CD14-positive monocyte (primary cell): ENCODE results near the gene TRIM45. TPM values are rescaled to one million over a fixed set of nuclear protein-coding genes. Genes with fewer than 3 reads are reported as not detected.

ENCODE experiments used
- DNase-seq, 3 donors: peaks; one replicate each; pipeline ENCODE4 v3.0.0-alpha.2; 2011 to 2022
- H2AFZ ChIP-seq: 2 replicates; pipeline ENCODE4 v1.6.0; 2012; ENCODE audit warnings: mild to moderate bottlenecking, low read depth, low read length, inconsistent platforms; ENCODE audit not compliant: insufficient read depth, poor library complexity, severe bottlenecking
- H3K27ac ChIP-seq, 2 donors: 1 replicate in 1 of 2; 2 replicates in 1 of 2; pipeline ENCODE4 v1.5.1; 2012 to 2013; ENCODE audit warnings: low read length in 2 of 2, control low read depth in 1 of 2, inconsistent platforms in 1 of 2, low read depth in 1 of 2, mild to moderate bottlenecking in 1 of 2
- H3K27me3 ChIP-seq, 2 donors: one replicate each; pipeline versions ENCODE4 v1.6.0 to v1.6.1; 2011 to 2013; ENCODE audit warnings: low read length in 2 of 2; ENCODE audit not compliant: control insufficient read depth in 2 of 2, insufficient read depth in 2 of 2
- H3K36me3 ChIP-seq, 2 donors: replicated peaks in 1 of 2; 1 replicate in 1 of 2; 2 replicates in 1 of 2; pipeline versions ENCODE4 v1.5.1 to v1.6.1; 2012 to 2013; ENCODE audit warnings: low read length in 2 of 2, control low read depth in 1 of 2, inconsistent platforms in 1 of 2, mild to moderate bottlenecking in 1 of 2; ENCODE audit not compliant: insufficient read depth in 2 of 2, control insufficient read depth in 1 of 2
- H3K4me1 ChIP-seq, 2 donors: 1 replicate in 1 of 2; 2 replicates in 1 of 2; pipeline versions ENCODE4 v1.5.1 to v1.6.1; 2012 to 2013; ENCODE audit warnings: low read length in 2 of 2, control low read depth in 1 of 2, inconsistent platforms in 1 of 2, mild to moderate bottlenecking in 1 of 2, moderate library complexity in 1 of 2; ENCODE audit not compliant: insufficient read depth in 2 of 2, control insufficient read depth in 1 of 2
- H3K4me2 ChIP-seq: replicated peaks from 2 replicates; pipeline ENCODE3; 2012; ENCODE audit warnings: low read length, moderate library complexity, mild to moderate bottlenecking; ENCODE audit not compliant: poor library complexity, severe bottlenecking; ENCODE audit errors: extremely low read depth
- H3K4me3 ChIP-seq, 3 experiments: fragments of 200-600 bp in 1 of 3; sonication (generic) in 1 of 3; replicated peaks in 1 of 3; 1 replicate in 2 of 3; 2 replicates in 1 of 3; pipeline ENCODE4 v1.5.1; 2011 to 2013; ENCODE audit warnings: low read length in 3 of 3, mild to moderate bottlenecking in 3 of 3, control low read depth in 2 of 3, low read depth in 2 of 3, inconsistent platforms in 1 of 3, moderate library complexity in 1 of 3
- H3K79me2 ChIP-seq: 2 replicates; pipeline ENCODE4 v1.6.0; 2012; ENCODE audit warnings: mild to moderate bottlenecking, control low read depth, inconsistent platforms, low read length, moderate library complexity; ENCODE audit not compliant: insufficient read depth
- H3K9ac ChIP-seq: 2 replicates; pipeline ENCODE4 v1.6.0; 2017; ENCODE audit warnings: low read length, mild to moderate bottlenecking; ENCODE audit not compliant: insufficient read depth, poor library complexity, severe bottlenecking
- H3K9me3 ChIP-seq, 2 donors: replicated peaks in 1 of 2; 1 replicate in 1 of 2; 2 replicates in 1 of 2; pipeline versions ENCODE4 v1.5.1 to v1.6.1; 2012 to 2013; ENCODE audit warnings: low read length in 2 of 2, control low read depth in 1 of 2; ENCODE audit not compliant: control insufficient read depth in 1 of 2, insufficient read depth in 1 of 2
- H4K20me1 ChIP-seq: 2 replicates; pipeline ENCODE4 v1.6.0; 2012; ENCODE audit warnings: mild to moderate bottlenecking, low read length, control low read depth, moderate library complexity; ENCODE audit not compliant: insufficient read depth
- H3K27ac Mint-ChIP-seq, 7 donors: one replicate each; pipeline ENCODE4 v1.8.0; 2020; ENCODE audit warnings: mild to moderate bottlenecking in 7 of 7, mixed read lengths in 7 of 7, moderate library complexity in 6 of 7, inconsistent platforms in 2 of 7
- H3K27me3 Mint-ChIP-seq, 3 donors: one replicate each; pipeline ENCODE4 v1.8.0; 2021 to 2022; ENCODE audit warnings: low read depth in 3 of 3, mild to moderate bottlenecking in 3 of 3, mixed read lengths in 3 of 3, moderate library complexity in 3 of 3, inconsistent platforms in 1 of 3
- H3K36me3 Mint-ChIP-seq, 2 donors: one replicate each; pipeline ENCODE4 v1.8.0; 2020; ENCODE audit warnings: mixed read lengths in 2 of 2, inconsistent platforms in 1 of 2, mild to moderate bottlenecking in 1 of 2
- H3K4me1 Mint-ChIP-seq: one replicate; pipeline ENCODE4 v1.8.0; 2020; ENCODE audit warnings: mild to moderate bottlenecking, mixed read lengths
- H3K4me3 Mint-ChIP-seq, 2 donors: one replicate each; pipeline ENCODE4 v1.8.0; 2020; ENCODE audit warnings: mild to moderate bottlenecking in 2 of 2, mixed read lengths in 2 of 2, moderate library complexity in 1 of 2
- H3K9me3 Mint-ChIP-seq, 7 donors: one replicate each; pipeline ENCODE4 v1.8.0; 2020 to 2022; ENCODE audit warnings: mixed read lengths in 7 of 7, mild to moderate bottlenecking in 6 of 7, moderate library complexity in 6 of 7, inconsistent platforms in 2 of 7
- CTCF ChIP-seq: fragments of 200-600 bp; IDR thresholded peaks from one replicate; pipeline ENCODE4 v1.8.0; 2022; ENCODE audit warnings: antibody characterized with exemption, mild to moderate bottlenecking
- WGBS: methylation state at CpG from one replicate; pipeline ENCODE4 v1.1.5; 2013; ENCODE audit warnings: missing lambda C conversion rate; ENCODE audit not compliant: insufficient coverage; 5-methylcytosine and 5-hydroxymethylcytosine counted together
- intact Hi-C, 2 donors: fragments of 100-400 bp; cut with micrococcal nuclease; formaldehyde crosslinking; loops; one replicate each; pipeline versions ENCODE4 v1.15.0 to v1.15.1; 2023
- polyA plus RNA-seq, 3 donors: library from polyadenylated mRNA; depleted of rRNA in 1 of 3; unstranded in 2 of 3; stranded (reverse) in 1 of 3; fragments of 300-500 nt in 2 of 3; fragments of >200 nt in 1 of 3; fragmentation: Illumina TruSeq in 2 of 3; gene quantifications; 1 replicate in 2 of 3; 2 replicates in 1 of 3; pipeline ENCODE4 v1.2.3, GENCODE V29; 2012 to 2021

TRIM45 gene
- polyA plus RNA-seq, 3 donors = 0.85 to 1.4 TPM; not detected in 1

GRCh38 chr1:117089996-117090395 lies 31.6 kb downstream of the TRIM45 start:
- Mint-ChIP-seq H3K4me3 (no peak overlapping the region), H3K4me1 (no peaks in the 10 kb centered on the region), H3K9me3 (no peaks in the 10 kb centered on the region), H3K27ac (no peak overlapping the region), H3K36me3 (peaks cover 78 to 83% of the 10 kb centered on the region in 2 donors), H3K27me3 (no peaks in the 10 kb centered on the region)
- H3K4me1 ChIP-seq = no peaks in the 10 kb centered on the region
- H3K27ac ChIP-seq = no peak overlapping the region
- H2AFZ ChIP-seq = no peak overlapping the region
- 100% methylated on average over 1 of the region's 2 CpGs for WGBS
- no peak overlapping the region for H3K4me3 ChIP-seq
- H3K9me3 ChIP-seq = no peaks in the 10 kb centered on the region
- DNase-seq = no peak
- no peak overlapping the region for H3K4me2 ChIP-seq
- H3K9ac ChIP-seq = no peak overlapping the region
- intact Hi-C loops = no loop called here
- H3K36me3 ChIP-seq = peaks cover 75 to 95% of the 10 kb centered on the region in 2 donors
- H4K20me1 ChIP-seq = no peaks in the 10 kb centered on the region
- no peaks in the 10 kb centered on the region for H3K79me2 ChIP-seq
- no peak for TF ChIP-seq CTCF
- no peaks in the 10 kb centered on the region for H3K27me3 ChIP-seq

GRCh38 chr1:117087686-117088085 lies 33.9 kb downstream of the TRIM45 start:
- Histone ChIP-seq H3K36me3 (peaks cover 71 to 94% of the 10 kb centered on the region in 2 donors), H3K9me3 (no peaks in the 10 kb centered on the region), H3K4me2 (no peak overlapping the region), H3K4me1 (no peaks in the 10 kb centered on the region), H3K9ac (no peak overlapping the region), H2AFZ (no peak overlapping the region), H3K27me3 (no peaks in the 10 kb centered on the region), H4K20me1 (no peaks in the 10 kb centered on the region), H3K27ac (no peak overlapping the region), H3K79me2 (no peaks in the 10 kb centered on the region), H3K4me3 (no peak overlapping the region)
- WGBS = 86% methylated on average over 4 of the region's 6 CpGs
- H3K36me3 Mint-ChIP-seq = peaks cover 68 to 82% of the 10 kb centered on the region in 2 donors
- H3K27ac Mint-ChIP-seq = peak overlapping the region in 1 of 7 donors; percentile 33
- H3K27me3 Mint-ChIP-seq = no peaks in the 10 kb centered on the region
- intact Hi-C loops = no loop called here
- no peak for TF ChIP-seq CTCF
- no peaks in the 10 kb centered on the region for H3K4me1 Mint-ChIP-seq
- no peak overlapping the region for H3K4me3 Mint-ChIP-seq
- no peak for DNase-seq
- H3K9me3 Mint-ChIP-seq = no peaks in the 10 kb centered on the region
